ENCODE data around the gene CDK9. TPM values are rescaled to one million over a fixed set of nuclear protein-coding genes. Genes with fewer than 3 reads are reported as not detected.

CDK9 gene
- total and polyA plus RNA-seq, 10 of the 15 experiments (the other 5 are each of a cell fraction or from before 2014, with no cell fraction given) = 7.3 to 92.6 (median 51.6) TPM

- no peak for TF ChIP-seq ETV6 (conservative IDR thresholded peaks at IDR 0.05 in 1 of 2, IDR thresholded peaks at IDR 0.05 in 1 of 2; ENCODE audit: borderline replicate concordance in 1 of 2, low read depth in 1 of 2)
- peak; percentile 53; the same call in 1 of the 2 replicates for TF ChIP-seq RELB (IDR thresholded peaks at IDR 0.05; ENCODE audit: low read depth)
- no peak for TF ChIP-seq USF1 (IDR thresholded peaks at IDR 0.05; ENCODE audit: borderline replicate concordance, extremely low read length, insufficient read depth, low read depth, low read length)
- no peak for TF ChIP-seq BCL3 (IDR thresholded peaks at IDR 0.05; ENCODE audit: borderline replicate concordance, insufficient read depth, low read depth, low read length, poor library complexity, severe bottlenecking)
- TF ChIP-seq ZNF24 (IDR thresholded peaks at IDR 0.05) = no peak
- no peak for TF ChIP-seq CTCF (IDR thresholded peaks at IDR 0.05 in 2 of 3, conservative IDR thresholded peaks at IDR 0.05 in 1 of 3; ENCODE audit: control insufficient read depth in 2 of 3, extremely low read depth in 1 of 3, insufficient read depth in 1 of 3, low read depth in 3 of 3, low read length in 3 of 3)
- no peak for TF ChIP-seq SMC3 (IDR thresholded peaks at IDR 0.05; ENCODE audit: borderline replicate concordance, low read length)
- peak in 1 of 2 experiments; percentile 70; a peak in 1 of 3 replicates for TF ChIP-seq EGR1 (IDR thresholded peaks at IDR 0.05; ENCODE audit: borderline replicate concordance in 1 of 2, low read depth in 2 of 2, low read length in 2 of 2)
- TF ChIP-seq ZNF687 (IDR thresholded peaks at IDR 0.05) = no peak
- TF ChIP-seq RAD21 (IDR thresholded peaks at IDR 0.05; ENCODE audit: insufficient read depth, low read depth, low read length) = no peak
- TF ChIP-seq YY1 (IDR thresholded peaks at IDR 0.05; ENCODE audit: low read depth, low read length) = no peak
- no peak for TF ChIP-seq SUPT20H (IDR thresholded peaks at IDR 0.05; ENCODE audit: borderline replicate concordance, control insufficient read depth, low read depth, low read length)
- no peak for TF ChIP-seq NRF1 (conservative IDR thresholded peaks at IDR 0.05; ENCODE audit: low read depth, low read length)
- TF ChIP-seq POLR2AphosphoS2 (IDR thresholded peaks at IDR 0.05; ENCODE audit: low read depth, low read length) = peak; percentile 47; the same call in 1 of the 2 replicates
- TF ChIP-seq SREBF2 (IDR thresholded peaks at IDR 0.05; ENCODE audit: low read length) = no peak
- TF ChIP-seq KLF5 (IDR thresholded peaks at IDR 0.05; ENCODE audit: partially characterized antibody) = no peak
- TF ChIP-seq SUZ12 (IDR thresholded peaks at IDR 0.05; ENCODE audit: unreplicated experiment) = no peak
Observed at GRCh38 chr9:127770905-127771569, 14.8 kb upstream of the CDK9 start (continued).
